Inflammatory macrophage (primary cell): Measurements from ENCODE around the gene PREX1.
A peak's percentile ranks its signal among the peaks of the same experiment; 100 is the strongest.

Source experiments
- DNase-seq, 2 donors: peaks; one replicate each; pipeline ENCODE4 v3.0.0-alpha.2; 2020 to 2022

PREX1 gene

GRCh38 chr20:48773837-48774418 lies 53.9 kb downstream of the PREX1 start:
- peak; percentile 93 for DNase-seq

- peak; percentile 96 for DNase-seq
Observed at GRCh38 chr20:48772183-48772976, 55.4 kb downstream of the PREX1 start.

DNA sequence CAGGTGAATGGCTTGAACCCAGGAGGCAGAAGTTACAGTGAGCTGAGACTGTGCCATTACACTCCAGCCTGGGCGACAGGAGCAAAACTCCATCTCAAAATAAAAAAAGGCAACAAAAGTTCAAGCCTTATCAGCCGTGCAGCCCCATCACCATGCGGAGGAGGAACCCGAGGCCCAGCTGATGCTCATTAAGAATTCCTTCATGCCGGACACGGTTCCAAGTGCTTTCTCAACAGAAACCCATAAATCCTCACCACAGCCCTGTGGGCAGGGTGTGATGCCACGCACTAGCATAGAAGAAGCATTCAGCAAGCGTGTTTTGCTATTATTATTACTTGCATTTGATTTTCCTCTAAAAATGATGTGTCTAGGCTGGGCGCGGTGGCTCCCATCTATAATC lies 56.3 kb downstream of the PREX1 start:
- DNase-seq: peak; percentile 54 to 84

DNA sequence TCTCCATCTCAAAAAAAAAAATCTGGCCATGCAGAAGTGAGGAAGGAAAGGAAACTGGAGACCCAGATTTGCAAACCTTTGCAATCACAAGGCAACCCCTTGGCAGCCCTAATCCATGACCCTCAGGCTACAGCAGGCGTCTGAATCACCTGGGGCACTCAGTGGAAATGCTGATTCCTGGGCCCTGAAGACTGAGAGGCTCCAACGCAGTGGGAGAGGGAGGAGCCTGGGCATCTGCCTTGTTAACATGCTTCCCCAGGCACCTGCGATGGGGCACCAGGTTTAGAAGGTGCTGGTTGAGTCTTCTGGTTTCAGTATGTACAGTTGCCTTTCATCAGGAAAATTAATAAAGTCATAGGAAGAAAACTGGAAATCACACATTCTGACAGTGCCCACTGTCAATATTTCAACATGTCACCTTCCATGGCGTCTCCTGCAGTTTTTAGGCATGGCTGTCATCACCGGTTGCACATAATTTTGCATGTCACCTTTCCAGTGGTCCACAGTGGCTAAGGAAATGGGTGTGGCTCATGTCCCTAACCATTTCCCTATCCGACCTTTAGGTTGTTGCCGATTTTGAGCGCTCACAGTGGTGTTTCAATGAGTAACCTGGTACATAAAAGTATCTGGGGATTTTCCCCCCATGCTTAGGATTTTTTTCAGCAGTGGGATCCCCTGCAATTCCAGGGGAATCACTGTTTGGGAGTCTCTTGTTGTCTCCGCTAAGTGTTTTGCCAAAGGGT lies 56.9 kb downstream of the PREX1 start:
- DNase-seq: no peak

DNA sequence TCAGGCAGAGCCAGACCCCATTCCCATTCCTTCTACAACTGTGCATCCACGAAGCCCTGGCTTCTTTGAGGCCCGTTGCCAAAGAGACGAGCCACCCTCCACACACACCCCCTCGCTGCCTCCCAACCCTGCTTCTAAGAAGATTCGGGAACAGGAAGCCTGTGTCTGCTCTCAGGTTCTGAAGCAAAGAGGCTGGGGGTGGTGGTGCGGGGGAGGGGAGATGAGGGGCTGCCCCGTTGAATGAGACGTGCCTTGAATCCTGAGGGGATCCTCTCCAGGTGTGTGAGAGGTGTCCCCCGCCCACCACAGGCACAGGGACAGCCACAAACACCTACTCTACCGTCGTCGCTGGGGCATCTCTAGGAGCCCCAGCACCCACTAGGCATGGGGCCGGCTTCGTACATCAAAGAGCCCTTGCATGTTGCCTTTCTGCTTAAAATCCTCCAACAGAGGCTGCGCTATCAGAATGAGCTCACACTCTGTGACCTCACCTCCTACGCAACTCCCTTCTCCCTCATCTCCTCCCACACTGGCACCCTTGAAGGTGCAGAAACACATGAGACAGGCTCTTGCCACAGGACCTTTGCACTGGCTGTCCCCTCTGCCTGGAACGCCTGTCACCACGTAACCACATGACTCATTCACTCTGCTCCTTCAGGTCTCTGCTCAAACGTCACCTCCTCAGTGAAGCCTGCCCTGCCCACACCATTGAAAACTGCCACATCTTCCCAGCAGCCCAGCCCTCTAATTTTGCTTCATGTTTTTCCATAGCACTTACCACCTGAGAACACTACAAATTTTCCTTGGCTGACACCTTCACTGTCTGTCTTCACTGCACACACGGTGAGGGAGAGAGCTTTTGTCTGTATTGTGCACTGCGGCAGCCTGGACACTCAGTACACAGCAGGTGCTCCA lies 58.5 kb downstream of the PREX1 start:
- DNase-seq: peak; percentile 80 to 92

- DNase-seq: peak in 1 of 2 donors; percentile 62
Observed at GRCh38 chr20:48766961-48767960, 60.5 kb downstream of the PREX1 start.

DNA sequence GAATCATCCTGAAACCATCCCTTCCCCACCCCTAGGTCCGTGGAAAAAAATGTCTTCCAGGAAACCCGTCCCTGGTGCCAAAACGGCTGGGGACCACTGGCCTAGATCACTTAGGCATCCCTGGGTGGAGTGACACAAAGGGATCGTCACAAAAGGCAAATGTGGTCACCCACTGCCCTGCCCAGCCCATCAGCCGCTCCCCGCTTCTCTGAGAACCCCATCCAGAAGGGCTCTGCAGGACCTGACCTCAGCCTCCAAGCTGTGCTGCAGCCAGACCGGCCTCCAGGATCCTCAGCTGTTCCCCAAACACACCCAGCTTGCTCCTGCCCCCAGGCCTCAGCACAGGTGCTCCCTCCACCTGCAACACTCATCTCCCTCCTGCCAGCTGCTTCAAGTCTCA lies 61.6 kb downstream of the PREX1 start:
- DNase-seq: no peak

GRCh38 chr20:48765359-48765758 lies 62.4 kb downstream of the PREX1 start:
- peak in 1 of 2 donors; percentile 13 for DNase-seq

DNA sequence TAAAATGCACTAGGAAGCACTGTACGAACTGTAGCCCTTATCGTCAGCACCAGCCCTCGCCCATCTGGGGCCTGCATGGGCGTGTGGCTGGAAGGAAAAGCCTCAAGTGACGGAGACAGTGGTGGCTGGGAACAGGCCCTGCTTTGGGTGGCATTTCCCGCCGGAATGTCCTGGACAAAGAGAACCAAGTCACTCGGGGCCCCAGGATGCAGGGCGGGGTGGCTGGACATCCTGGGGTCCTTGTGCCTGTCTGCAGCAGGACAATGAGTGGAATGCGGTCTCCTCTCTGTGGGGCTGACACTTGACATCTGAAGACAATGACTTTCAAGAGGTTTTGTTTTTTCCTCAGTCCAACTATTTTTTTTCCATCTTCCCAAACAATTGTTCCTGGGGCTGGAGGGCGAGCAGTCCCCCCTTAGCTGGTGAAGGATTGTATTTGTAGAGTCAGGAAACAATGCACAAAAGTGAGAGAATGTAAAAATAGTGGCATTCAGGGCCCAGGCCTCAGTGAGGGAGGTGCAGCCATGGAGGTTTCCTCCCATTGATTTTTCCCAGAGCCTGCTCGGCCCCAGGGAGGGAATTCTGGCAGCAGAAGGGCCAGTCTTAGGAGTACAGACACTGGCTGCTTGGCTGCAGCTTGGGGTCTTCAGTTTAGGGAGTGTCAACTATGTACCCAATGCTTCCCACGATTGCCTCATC lies 64.4 kb downstream of the PREX1 start:
- DNase-seq: no peak

DNA sequence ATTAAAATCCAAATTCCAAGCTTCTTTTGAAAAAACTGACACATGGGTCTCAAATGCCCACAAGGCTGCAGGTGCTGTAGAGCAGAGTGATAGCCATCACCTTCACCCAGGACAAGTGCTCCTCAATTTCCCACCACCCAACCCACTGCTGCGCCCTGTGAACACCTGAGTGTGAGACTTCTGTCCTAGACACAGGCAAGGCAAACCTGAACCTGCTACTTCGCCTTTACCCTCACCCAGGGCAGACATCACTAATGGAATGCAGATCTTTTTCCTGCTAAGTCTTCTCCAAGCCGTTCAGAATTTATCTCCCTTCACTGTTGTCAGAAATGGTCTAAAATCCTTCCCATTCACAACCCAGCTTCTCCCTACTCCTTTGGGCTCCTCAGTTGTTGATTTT lies 65.9 kb downstream of the PREX1 start:
- DNase-seq: no peak

DNA sequence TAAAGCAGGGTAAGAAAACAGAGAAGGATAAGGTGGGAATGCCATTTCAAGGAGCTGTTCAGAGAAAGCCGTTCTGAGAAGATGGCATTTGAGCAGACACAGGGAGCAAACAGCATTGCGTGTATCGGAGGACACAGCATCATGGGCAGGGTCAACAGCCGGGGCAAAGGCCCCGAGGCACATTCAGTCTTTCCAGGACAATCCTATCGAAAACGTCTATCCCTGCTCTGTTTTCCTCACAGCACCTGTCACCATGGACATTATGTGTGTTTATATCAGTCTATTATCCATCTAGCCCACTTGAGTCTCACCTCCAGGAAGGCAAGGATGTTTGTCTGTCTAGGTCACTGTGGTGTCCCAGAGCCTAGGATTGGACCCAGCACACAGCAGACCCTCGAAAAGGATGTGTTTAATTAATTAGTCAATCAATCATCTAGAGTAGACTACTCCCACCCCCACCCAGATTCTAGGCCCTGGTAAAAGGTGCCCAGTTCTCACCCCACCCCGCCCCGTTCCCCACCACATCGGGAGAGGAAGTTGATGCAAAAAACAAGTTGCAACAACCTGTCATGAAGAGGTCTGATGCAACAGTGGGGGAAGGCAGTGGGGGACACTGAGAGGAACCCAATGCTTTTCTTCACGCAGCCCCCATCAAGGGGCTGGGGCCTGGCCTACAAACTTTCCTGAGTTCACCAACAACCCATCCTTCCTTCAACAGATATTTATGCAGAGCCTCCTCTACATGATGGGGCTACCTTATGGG lies 66.6 kb downstream of the PREX1 start:
- DNase-seq: peak; percentile 60 to 72

GRCh38 chr20:48760403-48760983 lies 67.3 kb downstream of the PREX1 start:
- DNase-seq: peak in 1 of 2 donors; percentile 31

GRCh38 chr20:48759631-48760245 lies 68.1 kb downstream of the PREX1 start:
- no peak for DNase-seq

- DNase-seq: no peak
Observed at GRCh38 chr20:48758206-48758820, 69.5 kb downstream of the PREX1 start.

DNA sequence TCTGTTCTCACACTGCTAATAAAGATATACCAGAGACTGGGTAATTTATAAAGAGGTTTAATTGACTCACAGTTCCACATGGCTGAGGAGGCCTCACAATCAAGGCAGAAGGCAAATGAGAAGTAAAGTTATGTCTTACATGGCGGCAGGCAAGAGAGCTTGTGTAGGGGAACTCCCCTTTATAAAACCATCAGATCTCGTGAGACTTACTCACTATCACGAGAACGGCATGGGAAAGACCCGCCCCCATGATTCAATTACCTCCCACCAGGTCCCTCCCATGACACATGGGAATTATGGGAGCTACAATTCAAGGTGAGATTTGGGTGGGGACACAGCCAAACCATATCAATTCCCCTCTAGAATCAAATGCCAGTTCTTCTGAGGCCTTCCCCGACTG lies 71.0 kb downstream of the PREX1 start:
- DNase-seq: peak; percentile 13 to 29

DNA sequence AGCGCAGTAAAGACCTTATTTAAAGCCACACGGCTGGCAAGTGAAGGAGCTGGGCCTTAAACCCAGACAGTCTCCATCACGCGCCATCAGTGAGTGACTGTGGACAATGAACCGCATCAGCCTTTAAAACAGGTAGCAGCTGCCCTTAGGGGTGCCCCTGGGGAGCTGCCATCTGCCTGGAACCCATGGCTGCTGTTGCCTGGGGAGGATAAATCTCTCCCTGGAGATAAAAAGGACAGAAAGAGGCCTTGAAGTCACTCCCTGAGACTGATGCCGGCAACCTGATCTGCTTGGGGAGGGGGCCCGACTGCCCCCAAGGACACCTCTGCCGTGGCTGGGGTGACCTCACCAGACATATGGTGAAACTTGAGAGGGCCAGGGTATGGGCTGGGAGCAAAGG lies 73.5 kb downstream of the PREX1 start:
- DNase-seq: no peak

GRCh38 chr20:48752963-48753362 lies 74.8 kb downstream of the PREX1 start:
- no peak for DNase-seq

- DNase-seq: no peak
Observed at GRCh38 chr20:48751871-48752270, 75.9 kb downstream of the PREX1 start.
